Pons (tissue), 1 donor: ENCODE data around the gene TMEM115.
"Not testable (repeated sequence)": the region's sequence is repeated elsewhere in the genome, so short reads cannot be mapped to it uniquely, and the experiment has no call there.

Source experiments
- DNase-seq: peaks from one replicate; pipeline ENCODE4 v3.0.0-alpha.2; 2016; ENCODE audit warnings: low spot score

Gene TMEM115

GRCh38 chr3:50316657-50317242 is 42.6 kb downstream of the TMEM115 start:
- DNase-seq, result no peak

DNA sequence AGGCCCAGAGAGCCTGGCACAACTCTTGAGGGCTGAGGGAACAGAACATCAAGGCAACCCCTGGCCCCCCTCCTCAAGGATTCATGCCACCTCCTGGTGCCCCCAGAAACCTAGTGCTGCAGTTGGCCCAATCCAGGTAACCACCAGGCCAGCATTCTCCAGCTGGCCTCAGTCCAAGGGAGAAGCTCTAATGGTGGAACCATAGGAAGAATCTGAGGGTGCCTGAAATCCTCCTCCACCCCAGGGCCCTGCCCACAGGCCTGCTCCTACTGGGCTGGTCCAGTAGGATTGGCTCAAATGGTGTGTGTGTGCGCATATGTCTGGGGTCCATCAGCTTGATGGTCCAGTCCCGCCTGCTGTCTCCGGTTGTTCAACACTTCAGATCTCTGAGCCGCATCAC is 44.5 kb downstream of the TMEM115 start:
- no peak for DNase-seq

GRCh38 chr3:50314342-50314741 is 45.0 kb downstream of the TMEM115 start:
- no peak for DNase-seq

- DNase-seq, result not testable (repeated sequence)
Observed at GRCh38 chr3:50312041-50312440, 47.3 kb downstream of the TMEM115 start.
